Measurements from ENCODE around the gene FLOT1.
"Not testable (repeated sequence)": the region's sequence is repeated elsewhere in the genome, so short reads cannot be mapped to it uniquely, and the experiment has no call there.

Gene FLOT1

GRCh38 chr6:30767944-30768301 lies 25.4 kb upstream of the FLOT1 start:
- no peak for DNase-seq (ENCODE audit: extremely low read depth in 1 of 2, low read depth in 1 of 2)

- DNase-seq (ENCODE audit: extremely low read depth in 1 of 2, low read depth in 1 of 2): no peak
Observed at GRCh38 chr6:30767158-30767943, 24.9 kb upstream of the FLOT1 start.

GRCh38 chr6:30766461-30767157 lies 24.1 kb upstream of the FLOT1 start:
- no peak for DNase-seq (ENCODE audit: extremely low read depth in 1 of 2, low read depth in 1 of 2)

- DNase-seq (ENCODE audit: extremely low read depth in 1 of 2, low read depth in 1 of 2): not testable (repeated sequence)
Observed at GRCh38 chr6:30765495-30765894, 23.0 kb upstream of the FLOT1 start.

GRCh38 chr6:30764490-30765043 lies 22.1 kb upstream of the FLOT1 start:
- DNase-seq (ENCODE audit: extremely low read depth in 1 of 2, low read depth in 1 of 2): not testable (repeated sequence)

GRCh38 chr6:30763618-30764489 lies 21.4 kb upstream of the FLOT1 start:
- no peak for DNase-seq (ENCODE audit: extremely low read depth in 1 of 2, low read depth in 1 of 2)

GRCh38 chr6:30763155-30763617 lies 20.7 kb upstream of the FLOT1 start:
- DNase-seq (ENCODE audit: extremely low read depth in 1 of 2, low read depth in 1 of 2): no peak

GRCh38 chr6:30761791-30762429 lies 19.4 kb upstream of the FLOT1 start:
- DNase-seq (ENCODE audit: extremely low read depth in 1 of 2, low read depth in 1 of 2): no peak

- no peak for DNase-seq (ENCODE audit: extremely low read depth in 1 of 2, low read depth in 1 of 2)
Observed at GRCh38 chr6:30760549-30760948, 18.1 kb upstream of the FLOT1 start.

- no peak for DNase-seq (ENCODE audit: extremely low read depth in 1 of 2, low read depth in 1 of 2)
Observed at GRCh38 chr6:30759575-30760239, 17.2 kb upstream of the FLOT1 start.

- no peak for DNase-seq (ENCODE audit: extremely low read depth in 1 of 2, low read depth in 1 of 2)
Observed at GRCh38 chr6:30757261-30757904, 14.9 kb upstream of the FLOT1 start.

- not testable (repeated sequence) for DNase-seq (ENCODE audit: extremely low read depth in 1 of 2, low read depth in 1 of 2)
Observed at GRCh38 chr6:30756405-30757003, 14.0 kb upstream of the FLOT1 start.

- DNase-seq (ENCODE audit: extremely low read depth in 1 of 2, low read depth in 1 of 2): no peak
Observed at GRCh38 chr6:30754631-30755030, 12.1 kb upstream of the FLOT1 start.

GRCh38 chr6:30752157-30752927 lies 9.9 kb upstream of the FLOT1 start:
- no peak for DNase-seq (ENCODE audit: extremely low read depth in 1 of 2, low read depth in 1 of 2)

- no peak for DNase-seq (ENCODE audit: extremely low read depth in 1 of 2, low read depth in 1 of 2)
Observed at GRCh38 chr6:30750379-30750668, 7.8 kb upstream of the FLOT1 start.

GRCh38 chr6:30749554-30750378 lies 7.3 kb upstream of the FLOT1 start:
- no peak for DNase-seq (ENCODE audit: extremely low read depth in 1 of 2, low read depth in 1 of 2)

GRCh38 chr6:30748851-30749540 lies 6.5 kb upstream of the FLOT1 start:
- DNase-seq (ENCODE audit: extremely low read depth in 1 of 2, low read depth in 1 of 2): no peak

Measured in stimulated activated CD8-positive, alpha-beta memory T cell treated with anti-CD3 and anti-CD28 coated beads, Interleukin-7, amount 100 ng/mL, for 48 hours (primary cell).